HepG2 (cell line): ENCODE data around the gene RNASE4. TPM values are rescaled to one million over a fixed set of nuclear protein-coding genes. Genes with fewer than 3 reads are reported as not detected.

ENCODE experiments used
- ARNT2 ChIP-seq: sonication (generic); formaldehyde crosslinking; IDR thresholded peaks from 2 replicates; pipeline ENCODE4 v1.8.0; 2022; ENCODE audit warnings: mild to moderate bottlenecking, low read depth, missing genetic modification reagents, moderate library complexity
- EP300 ChIP-seq, 3 experiments: sonication (generic) in 1 of 3; formaldehyde crosslinking in 1 of 3; IDR thresholded peaks; 2 replicates each; pipeline versions ENCODE4 v1.5.1 to v1.6.1; 2011 to 2020; ENCODE audit warnings: low read depth in 2 of 3, low read length in 2 of 3, borderline replicate concordance in 1 of 3, improper control_type of control experiment in 1 of 3, mild to moderate bottlenecking in 1 of 3, missing genetic modification reagents in 1 of 3, moderate library complexity in 1 of 3
- FOXK1 ChIP-seq: sonication (generic); formaldehyde crosslinking; IDR thresholded peaks from 2 replicates; pipeline ENCODE4 v1.4.0; 2020; ENCODE audit warnings: low read depth, missing genetic modification reagents, borderline replicate concordance
- HES4 ChIP-seq: sonication (generic); formaldehyde crosslinking; IDR thresholded peaks from 2 replicates; pipeline ENCODE4 v1.9.0; 2021; ENCODE audit warnings: mild to moderate bottlenecking, missing genetic modification reagents, borderline replicate concordance
- HNRNPH1 ChIP-seq: fragments of 200-400 bp; formaldehyde crosslinking; optimal IDR thresholded peaks from 2 replicates; pipeline ENCODE3; 2017; ENCODE audit warnings: mild to moderate bottlenecking, low read depth, low read length
- PTBP1 ChIP-seq: fragments of 200-400 bp; formaldehyde crosslinking; IDR thresholded peaks from 2 replicates; pipeline ENCODE4 v1.6.1; 2018; ENCODE audit warnings: low read length, low read depth; ENCODE audit not compliant: poor library complexity, severe bottlenecking
- SSRP1 ChIP-seq: IDR thresholded peaks from 2 replicates; pipeline ENCODE4 v1.6.1; 2016; ENCODE audit warnings: control low read depth
- XRCC5 ChIP-seq: fragments of 200-400 bp; formaldehyde crosslinking; optimal IDR thresholded peaks from 2 replicates; pipeline ENCODE3; 2017; ENCODE audit warnings: mild to moderate bottlenecking, low read length
- ZBTB1 ChIP-seq: sonication (generic); formaldehyde crosslinking; IDR thresholded peaks from 2 replicates; pipeline ENCODE4 v1.4.0; 2020; ENCODE audit warnings: missing genetic modification reagents, borderline replicate concordance
- ZNF292 ChIP-seq: sonication (generic); formaldehyde crosslinking; IDR thresholded peaks from 2 replicates; pipeline ENCODE4 v1.8.1; 2022; ENCODE audit warnings: mild to moderate bottlenecking, low read depth, missing genetic modification reagents, borderline replicate concordance
- ZNF674 ChIP-seq: sonication (generic); formaldehyde crosslinking; IDR thresholded peaks from 2 replicates; pipeline ENCODE4 v1.5.0; 2020; ENCODE audit warnings: low read depth, mild to moderate bottlenecking, missing genetic modification reagents
- polyA plus RNA-seq, 8 experiments: library from polyadenylated mRNA; depleted of rRNA in 3 of 8; stranded (reverse) in 7 of 8; unstranded in 1 of 8; fragments of >200 nt; fragmentation: Illumina TruSeq in 4 of 8; extraction: Trizol in 4 of 8; gene quantifications; 2 replicates each; pipeline versions ENCODE4 v1.2.1 to v1.2.3, GENCODE V29; 2011 to 2016; ENCODE audit warnings: low read depth in 4 of 8, missing spikeins in 1 of 8, mixed read lengths in 1 of 8; ENCODE audit not compliant: insufficient read depth in 1 of 8
- total RNA-seq, 5 experiments: library from RNA; depleted of rRNA; stranded (reverse); fragments of >200 nt; fragmentation: Illumina TruSeq; extraction: Trizol; gene quantifications; 2 replicates each; pipeline ENCODE4 v1.2.3, GENCODE V29; 2016; ENCODE audit warnings: low read depth in 1 of 5
- TF ChIP-seq, protein P1 (sequence below): sonication (generic); formaldehyde crosslinking; IDR thresholded peaks from 2 replicates; pipeline ENCODE4; 2020; ENCODE audit warnings: missing genetic modification reagents, mild to moderate bottlenecking, borderline replicate concordance
- TF ChIP-seq, protein P2 (sequence below): IDR thresholded peaks from 2 replicates; pipeline ENCODE4 v1.6.1; 2016; ENCODE audit warnings: missing compliant biosample characterization, missing genetic modification reagents, borderline replicate concordance
- TF ChIP-seq, protein P3 (sequence below), 2 experiments: fragments of 450-650 bp in 1 of 2; sonication (generic) in 1 of 2; formaldehyde crosslinking in 1 of 2; IDR thresholded peaks; 2 replicates each; pipeline versions ENCODE4 v1.6.1 to v1.8.0; 2016 to 2022; ENCODE audit warnings: antibody characterized with exemption in 1 of 2, mild to moderate bottlenecking in 1 of 2, missing genetic modification reagents in 1 of 2

Gene RNASE4
- total and polyA plus RNA-seq, 2 of the 13 experiments (the other 11 are each of a cell fraction or from before 2014, with no cell fraction given), result 109 to 983 TPM

DNA sequence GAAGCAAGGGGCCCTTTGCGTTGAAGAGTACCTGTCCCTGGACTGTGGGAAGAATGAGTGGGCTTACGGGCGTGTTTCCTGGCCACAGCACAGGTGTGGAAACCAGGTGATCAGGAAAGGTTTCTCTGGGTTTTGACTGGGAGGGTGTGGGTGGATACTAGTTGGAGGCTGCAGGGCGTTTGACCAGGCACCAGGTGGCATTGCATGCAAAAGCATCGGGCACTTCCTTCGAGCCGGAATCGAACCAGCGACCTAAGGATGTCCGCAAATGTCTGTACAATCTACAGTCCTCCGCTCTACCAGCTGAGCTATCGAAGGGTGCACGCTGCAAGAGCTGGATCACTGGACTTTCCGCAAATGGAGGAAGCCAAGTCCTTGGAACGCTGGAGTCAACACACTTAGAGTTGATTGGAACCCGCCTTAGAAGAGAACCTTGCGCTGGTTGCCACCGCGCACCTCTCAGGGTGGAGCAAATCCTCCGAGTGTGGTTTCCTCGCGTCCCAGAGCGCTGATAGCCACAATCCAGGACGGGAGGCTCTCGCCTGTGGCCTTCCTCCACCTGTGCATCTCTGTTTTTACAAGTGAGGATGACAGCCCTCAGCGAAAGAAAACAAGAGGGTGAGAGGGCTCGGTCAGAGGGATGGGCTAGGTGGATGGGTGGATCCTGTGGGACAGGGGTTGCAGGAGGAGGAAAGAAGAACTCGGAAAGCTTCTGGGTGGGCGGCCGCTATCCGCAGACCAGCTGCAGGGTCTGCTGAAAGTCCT, 21.2 kb upstream of the RNASE4 start (continued):
- TF ChIP-seq SSRP1 (CRISPR knock-in tag) (peak; percentile 27; the same call in 1 of the 2 replicates), ZNF674 (CRISPR knock-in tag) (no peak), ZNF292 (CRISPR knock-in tag) (no peak), HNRNPH1 (no peak), PTBP1 (no peak), FOXK1 (CRISPR knock-in tag) (peak; percentile 48; the same call in 1 of the 2 replicates), ZBTB1 (no peak), HES4 (CRISPR knock-in tag) (no peak), ARNT2 (CRISPR knock-in tag) (no peak), XRCC5 (peak; percentile 63), EP300 (IDR thresholded peaks at IDR 0.05; ENCODE audit: low read depth in 2 of 2, low read length in 2 of 2) (no peak), EP300 (CRISPR knock-in tag; IDR thresholded peaks at IDR 0.05; ENCODE audit: borderline replicate concordance) (peak; percentile 37; the same call in 1 of the 2 replicates)
- TF ChIP-seq, protein P1, sequence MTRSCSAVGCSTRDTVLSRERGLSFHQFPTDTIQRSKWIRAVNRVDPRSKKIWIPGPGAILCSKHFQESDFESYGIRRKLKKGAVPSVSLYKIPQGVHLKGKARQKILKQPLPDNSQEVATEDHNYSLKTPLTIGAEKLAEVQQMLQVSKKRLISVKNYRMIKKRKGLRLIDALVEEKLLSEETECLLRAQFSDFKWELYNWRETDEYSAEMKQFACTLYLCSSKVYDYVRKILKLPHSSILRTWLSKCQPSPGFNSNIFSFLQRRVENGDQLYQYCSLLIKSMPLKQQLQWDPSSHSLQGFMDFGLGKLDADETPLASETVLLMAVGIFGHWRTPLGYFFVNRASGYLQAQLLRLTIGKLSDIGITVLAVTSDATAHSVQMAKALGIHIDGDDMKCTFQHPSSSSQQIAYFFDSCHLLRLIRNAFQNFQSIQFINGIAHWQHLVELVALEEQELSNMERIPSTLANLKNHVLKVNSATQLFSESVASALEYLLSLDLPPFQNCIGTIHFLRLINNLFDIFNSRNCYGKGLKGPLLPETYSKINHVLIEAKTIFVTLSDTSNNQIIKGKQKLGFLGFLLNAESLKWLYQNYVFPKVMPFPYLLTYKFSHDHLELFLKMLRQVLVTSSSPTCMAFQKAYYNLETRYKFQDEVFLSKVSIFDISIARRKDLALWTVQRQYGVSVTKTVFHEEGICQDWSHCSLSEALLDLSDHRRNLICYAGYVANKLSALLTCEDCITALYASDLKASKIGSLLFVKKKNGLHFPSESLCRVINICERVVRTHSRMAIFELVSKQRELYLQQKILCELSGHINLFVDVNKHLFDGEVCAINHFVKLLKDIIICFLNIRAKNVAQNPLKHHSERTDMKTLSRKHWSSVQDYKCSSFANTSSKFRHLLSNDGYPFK (CRISPR knock-in tag), result no peak; the same call in 1 of the 2 replicates
- TF ChIP-seq, protein P2, sequence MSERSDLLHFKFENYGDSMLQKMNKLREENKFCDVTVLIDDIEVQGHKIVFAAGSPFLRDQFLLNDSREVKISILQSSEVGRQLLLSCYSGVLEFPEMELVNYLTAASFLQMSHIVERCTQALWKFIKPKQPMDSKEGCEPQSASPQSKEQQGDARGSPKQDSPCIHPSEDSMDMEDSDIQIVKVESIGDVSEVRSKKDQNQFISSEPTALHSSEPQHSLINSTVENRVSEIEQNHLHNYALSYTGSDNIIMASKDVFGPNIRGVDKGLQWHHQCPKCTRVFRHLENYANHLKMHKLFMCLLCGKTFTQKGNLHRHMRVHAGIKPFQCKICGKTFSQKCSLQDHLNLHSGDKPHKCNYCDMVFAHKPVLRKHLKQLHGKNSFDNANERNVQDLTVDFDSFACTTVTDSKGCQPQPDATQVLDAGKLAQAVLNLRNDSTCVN (CRISPR knock-in tag), result peak; percentile 80
- TF ChIP-seq, protein P3, sequence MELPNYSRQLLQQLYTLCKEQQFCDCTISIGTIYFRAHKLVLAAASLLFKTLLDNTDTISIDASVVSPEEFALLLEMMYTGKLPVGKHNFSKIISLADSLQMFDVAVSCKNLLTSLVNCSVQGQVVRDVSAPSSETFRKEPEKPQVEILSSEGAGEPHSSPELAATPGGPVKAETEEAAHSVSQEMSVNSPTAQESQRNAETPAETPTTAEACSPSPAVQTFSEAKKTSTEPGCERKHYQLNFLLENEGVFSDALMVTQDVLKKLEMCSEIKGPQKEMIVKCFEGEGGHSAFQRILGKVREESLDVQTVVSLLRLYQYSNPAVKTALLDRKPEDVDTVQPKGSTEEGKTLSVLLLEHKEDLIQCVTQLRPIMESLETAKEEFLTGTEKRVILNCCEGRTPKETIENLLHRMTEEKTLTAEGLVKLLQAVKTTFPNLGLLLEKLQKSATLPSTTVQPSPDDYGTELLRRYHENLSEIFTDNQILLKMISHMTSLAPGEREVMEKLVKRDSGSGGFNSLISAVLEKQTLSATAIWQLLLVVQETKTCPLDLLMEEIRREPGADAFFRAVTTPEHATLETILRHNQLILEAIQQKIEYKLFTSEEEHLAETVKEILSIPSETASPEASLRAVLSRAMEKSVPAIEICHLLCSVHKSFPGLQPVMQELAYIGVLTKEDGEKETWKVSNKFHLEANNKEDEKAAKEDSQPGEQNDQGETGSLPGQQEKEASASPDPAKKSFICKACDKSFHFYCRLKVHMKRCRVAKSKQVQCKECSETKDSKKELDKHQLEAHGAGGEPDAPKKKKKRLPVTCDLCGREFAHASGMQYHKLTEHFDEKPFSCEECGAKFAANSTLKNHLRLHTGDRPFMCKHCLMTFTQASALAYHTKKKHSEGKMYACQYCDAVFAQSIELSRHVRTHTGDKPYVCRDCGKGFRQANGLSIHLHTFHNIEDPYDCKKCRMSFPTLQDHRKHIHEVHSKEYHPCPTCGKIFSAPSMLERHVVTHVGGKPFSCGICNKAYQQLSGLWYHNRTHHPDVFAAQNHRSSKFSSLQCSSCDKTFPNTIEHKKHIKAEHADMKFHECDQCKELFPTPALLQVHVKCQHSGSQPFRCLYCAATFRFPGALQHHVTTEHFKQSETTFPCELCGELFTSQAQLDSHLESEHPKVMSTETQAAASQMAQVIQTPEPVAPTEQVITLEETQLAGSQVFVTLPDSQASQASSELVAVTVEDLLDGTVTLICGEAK (IDR thresholded peaks at IDR 0.05), result no peak
- TF ChIP-seq, protein P3 (CRISPR knock-in tag; IDR thresholded peaks at IDR 0.05), result peak; percentile 74; the same call in 1 of the 2 replicates
